Keratinocyte (primary cell): Measurements from ENCODE around the gene BICD2.

ENCODE experiments used
- EZH2 ChIP-seq: IDR thresholded peaks from one replicate; pipeline ENCODE4 v1.6.1; 2012; ENCODE audit warnings: inconsistent platforms, mild to moderate bottlenecking, low read length, moderate library complexity
- TF ChIP-seq, protein P1 (sequence below), 3 experiments: IDR thresholded peaks in 1 of 3; conservative IDR thresholded peaks in 1 of 3; optimal IDR thresholded peaks in 1 of 3; 2 replicates in 2 of 3; 3 replicates in 1 of 3; pipeline versions ENCODE3 to v1.5.1; 2011; ENCODE audit warnings: low read length in 3 of 3, mild to moderate bottlenecking in 3 of 3, moderate library complexity in 2 of 3, control low read depth in 1 of 3, inconsistent platforms in 1 of 3; ENCODE audit not compliant: insufficient read depth in 2 of 3; ENCODE audit errors: extremely low read depth in 1 of 3

DNA sequence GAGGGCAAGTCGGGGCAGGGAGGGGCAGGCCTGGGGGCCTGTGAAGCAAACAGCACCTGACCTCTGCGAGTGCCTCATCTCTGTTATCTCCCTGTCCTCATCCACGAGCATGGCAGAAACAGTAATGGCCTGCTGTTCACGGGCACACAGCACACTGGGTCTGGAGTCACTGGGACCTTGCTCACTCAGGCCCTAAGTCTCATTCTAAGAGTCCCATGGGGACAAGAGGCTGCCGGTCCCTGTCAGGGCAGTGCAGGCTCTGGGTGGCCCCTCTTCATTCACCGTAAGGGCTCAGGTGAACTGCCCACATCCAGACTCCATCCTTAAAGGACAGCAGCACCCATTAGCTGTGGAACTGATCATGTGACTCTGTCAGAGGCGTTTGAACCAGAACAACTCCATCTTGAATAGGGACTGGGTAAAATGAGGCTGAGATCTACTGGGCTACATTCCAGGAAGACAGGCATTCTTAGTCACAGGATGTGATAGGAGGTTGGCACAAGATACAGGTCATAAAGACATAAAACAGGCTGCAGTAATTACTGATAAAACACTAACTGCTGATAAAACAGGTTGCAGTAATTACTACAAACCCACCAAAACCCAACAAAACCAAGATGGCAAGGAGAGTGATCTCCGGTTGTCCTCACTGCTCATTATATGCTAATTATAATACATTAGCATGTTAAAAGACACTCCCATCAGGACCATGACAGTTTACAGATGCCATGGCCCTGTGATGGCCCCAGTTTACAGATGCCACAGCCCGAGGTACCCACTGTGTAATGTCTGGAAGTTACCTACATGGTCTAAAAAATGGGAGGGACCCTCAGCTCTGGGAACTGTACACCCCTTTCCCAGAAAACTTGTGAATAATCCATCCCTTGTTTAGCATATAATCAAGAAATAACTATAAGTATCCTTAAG lies 28.7 kb downstream of the BICD2 start:
- TF ChIP-seq, protein P1, sequence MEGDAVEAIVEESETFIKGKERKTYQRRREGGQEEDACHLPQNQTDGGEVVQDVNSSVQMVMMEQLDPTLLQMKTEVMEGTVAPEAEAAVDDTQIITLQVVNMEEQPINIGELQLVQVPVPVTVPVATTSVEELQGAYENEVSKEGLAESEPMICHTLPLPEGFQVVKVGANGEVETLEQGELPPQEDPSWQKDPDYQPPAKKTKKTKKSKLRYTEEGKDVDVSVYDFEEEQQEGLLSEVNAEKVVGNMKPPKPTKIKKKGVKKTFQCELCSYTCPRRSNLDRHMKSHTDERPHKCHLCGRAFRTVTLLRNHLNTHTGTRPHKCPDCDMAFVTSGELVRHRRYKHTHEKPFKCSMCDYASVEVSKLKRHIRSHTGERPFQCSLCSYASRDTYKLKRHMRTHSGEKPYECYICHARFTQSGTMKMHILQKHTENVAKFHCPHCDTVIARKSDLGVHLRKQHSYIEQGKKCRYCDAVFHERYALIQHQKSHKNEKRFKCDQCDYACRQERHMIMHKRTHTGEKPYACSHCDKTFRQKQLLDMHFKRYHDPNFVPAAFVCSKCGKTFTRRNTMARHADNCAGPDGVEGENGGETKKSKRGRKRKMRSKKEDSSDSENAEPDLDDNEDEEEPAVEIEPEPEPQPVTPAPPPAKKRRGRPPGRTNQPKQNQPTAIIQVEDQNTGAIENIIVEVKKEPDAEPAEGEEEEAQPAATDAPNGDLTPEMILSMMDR (optimal IDR thresholded peaks at IDR 0.05 in 1 of 3, IDR thresholded peaks at IDR 0.05 in 1 of 3, conservative IDR thresholded peaks at IDR 0.05 in 1 of 3; ENCODE audit: extremely low read depth in 1 of 3, insufficient read depth in 2 of 3, low read length in 3 of 3), result no peak
- TF ChIP-seq EZH2, result no peak
